Measurements from ENCODE around the gene NEBL.

DNA sequence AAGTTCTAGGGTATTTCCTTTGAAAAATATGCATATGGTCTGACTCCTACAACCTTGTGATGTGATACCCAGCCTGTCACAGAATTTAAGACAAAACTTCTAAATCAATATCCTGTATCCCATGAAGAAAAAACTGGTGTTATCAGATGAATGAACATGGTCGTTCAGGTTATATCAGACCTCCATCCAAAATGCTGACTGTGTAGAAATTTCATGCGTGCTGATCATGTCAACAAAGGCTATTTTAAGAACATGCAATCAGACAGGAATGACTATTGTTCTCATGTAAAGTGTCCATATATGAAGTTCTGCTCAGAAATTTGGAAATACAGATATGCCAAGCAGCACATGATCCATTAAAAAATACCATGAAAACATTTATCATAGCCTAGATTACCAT, 62.3 kb downstream of the NEBL start:
- TF ChIP-seq POLR2A (IDR thresholded peaks at IDR 0.05; ENCODE audit: low read depth) (no peak), POLR2AphosphoS5 (IDR thresholded peaks at IDR 0.05) (no peak)
- TF ChIP-seq, protein P1, sequence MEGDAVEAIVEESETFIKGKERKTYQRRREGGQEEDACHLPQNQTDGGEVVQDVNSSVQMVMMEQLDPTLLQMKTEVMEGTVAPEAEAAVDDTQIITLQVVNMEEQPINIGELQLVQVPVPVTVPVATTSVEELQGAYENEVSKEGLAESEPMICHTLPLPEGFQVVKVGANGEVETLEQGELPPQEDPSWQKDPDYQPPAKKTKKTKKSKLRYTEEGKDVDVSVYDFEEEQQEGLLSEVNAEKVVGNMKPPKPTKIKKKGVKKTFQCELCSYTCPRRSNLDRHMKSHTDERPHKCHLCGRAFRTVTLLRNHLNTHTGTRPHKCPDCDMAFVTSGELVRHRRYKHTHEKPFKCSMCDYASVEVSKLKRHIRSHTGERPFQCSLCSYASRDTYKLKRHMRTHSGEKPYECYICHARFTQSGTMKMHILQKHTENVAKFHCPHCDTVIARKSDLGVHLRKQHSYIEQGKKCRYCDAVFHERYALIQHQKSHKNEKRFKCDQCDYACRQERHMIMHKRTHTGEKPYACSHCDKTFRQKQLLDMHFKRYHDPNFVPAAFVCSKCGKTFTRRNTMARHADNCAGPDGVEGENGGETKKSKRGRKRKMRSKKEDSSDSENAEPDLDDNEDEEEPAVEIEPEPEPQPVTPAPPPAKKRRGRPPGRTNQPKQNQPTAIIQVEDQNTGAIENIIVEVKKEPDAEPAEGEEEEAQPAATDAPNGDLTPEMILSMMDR (IDR thresholded peaks at IDR 0.05) = no peak

Data from esophagus muscularis mucosa (tissue), 3 donors.